Measurements from ENCODE around the gene GUCA1C.

GUCA1C gene

GRCh38 chr3:108953700-108954099, at the start of gene GUCA1C:
Gene GUCA1C, minus strand, starts transcription at chr3:108953879. Its CDS starts 117 bp downstream, at chr3:108953762.
- peak; percentile 18 for DNase-seq

DNA sequence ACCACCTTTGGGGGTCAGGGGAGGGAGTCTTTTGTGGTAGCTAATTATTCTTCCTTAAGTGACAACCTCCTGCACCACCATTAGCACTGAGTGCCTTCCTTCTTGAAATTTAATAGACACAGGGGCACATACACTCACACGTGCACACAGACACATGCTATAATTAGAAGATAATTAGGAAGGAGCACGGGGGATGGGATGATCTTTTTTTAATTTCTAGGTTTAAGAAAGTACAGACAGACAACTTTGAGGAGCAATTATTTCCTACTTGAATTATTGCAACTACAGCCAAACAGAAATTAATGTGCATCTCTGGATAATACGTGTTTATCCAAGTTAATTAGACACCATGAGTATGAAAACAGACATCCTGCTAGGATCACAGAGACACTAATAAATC, 44.8 kb upstream of the GUCA1C start:
- DNase-seq, result no peak

DNA sequence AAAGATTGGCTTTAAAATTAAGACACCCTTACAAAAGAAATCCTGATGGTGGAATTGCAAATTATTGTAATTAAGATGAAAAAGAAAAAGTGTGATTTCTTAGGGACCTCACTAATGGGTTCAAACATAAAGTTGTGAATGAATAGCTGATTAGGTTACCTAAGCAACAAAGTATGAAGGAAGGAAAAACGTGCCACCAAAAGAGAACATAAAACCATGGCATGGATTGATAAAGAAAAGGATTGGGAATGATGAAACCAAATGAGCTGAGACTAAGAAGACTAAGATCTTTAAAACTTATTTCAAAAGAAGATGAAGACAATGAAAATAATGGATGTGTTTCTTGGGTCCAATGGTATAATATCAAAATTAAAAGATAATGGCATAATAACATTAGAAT, 32.2 kb upstream of the GUCA1C start:
- peak; percentile 13 for DNase-seq

DNA sequence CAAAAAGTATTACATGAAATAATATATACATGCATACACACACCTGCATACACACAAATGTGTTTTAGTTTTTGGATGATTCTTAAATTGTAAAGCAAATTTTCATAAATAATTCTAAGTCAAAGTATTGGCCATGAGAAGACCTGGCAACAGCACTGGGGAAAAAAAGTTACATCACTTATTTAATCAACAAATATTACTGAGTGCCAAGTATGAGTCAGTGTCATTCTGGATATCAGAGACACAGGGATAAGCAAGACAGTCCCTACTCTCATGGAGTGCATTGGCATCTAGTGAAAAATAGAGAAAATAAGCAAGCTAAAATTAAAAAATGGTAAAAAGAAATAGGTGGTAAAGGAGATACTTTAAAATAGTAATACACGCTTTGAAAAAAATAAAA, 29.4 kb upstream of the GUCA1C start:
- DNase-seq, result no peak

DNA sequence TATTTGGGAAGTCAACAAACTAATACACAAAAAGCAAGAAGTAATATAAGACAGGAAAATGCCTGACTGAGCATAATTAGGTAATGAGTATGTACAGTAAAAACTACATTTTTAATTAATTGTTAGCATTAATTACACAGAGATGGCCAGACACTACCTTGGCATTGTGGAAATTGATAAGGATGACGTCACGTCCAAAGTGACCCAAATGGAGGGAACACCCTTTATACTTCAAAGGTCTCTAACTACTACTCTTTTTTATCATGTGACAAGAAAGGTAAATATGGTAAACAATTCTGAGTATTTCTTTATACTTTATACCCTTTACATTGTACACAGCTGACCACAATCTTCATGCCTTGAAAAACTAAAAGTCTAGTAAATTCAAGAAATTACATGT, 22.4 kb upstream of the GUCA1C start:
- no peak for DNase-seq

GRCh38 chr3:108973019-108973418, 19.3 kb upstream of the GUCA1C start:
- DNase-seq, result no peak

- DNase-seq, result no peak
Observed at GRCh38 chr3:108972482-108972881, 18.8 kb upstream of the GUCA1C start.

GRCh38 chr3:108970561-108970960, 16.9 kb upstream of the GUCA1C start:
- DNase-seq, result no peak

- no peak for DNase-seq
Observed at GRCh38 chr3:108966773-108967172, 13.1 kb upstream of the GUCA1C start.

GRCh38 chr3:108959017-108959416, 5.3 kb upstream of the GUCA1C start:
- peak; percentile 54 for DNase-seq

GRCh38 chr3:108953210-108953609, 469 bp downstream of the GUCA1C start:
- DNase-seq, result no peak

- DNase-seq, result peak; percentile 49
Observed at GRCh38 chr3:108951820-108952501, 1.7 kb downstream of the GUCA1C start.

DNA sequence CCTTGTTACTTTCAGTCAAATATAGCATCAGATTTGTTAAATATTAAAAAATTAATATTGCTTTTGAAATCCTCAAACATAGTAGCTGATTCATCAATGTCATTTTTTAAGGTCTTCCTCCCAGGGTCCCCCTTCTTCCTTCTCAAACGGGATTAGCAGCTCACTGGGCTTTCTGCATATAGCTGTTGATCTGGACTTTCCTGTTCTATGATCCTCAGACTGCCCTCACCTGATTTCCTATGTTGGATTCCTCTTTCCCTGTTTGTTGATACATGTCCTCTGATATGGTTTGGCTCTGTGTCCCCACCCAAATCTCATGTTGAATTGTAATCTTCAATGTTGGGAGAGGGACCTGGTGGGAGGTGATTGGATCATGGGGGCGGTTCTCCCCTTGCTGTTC, 5.8 kb downstream of the GUCA1C start:
- no peak for DNase-seq

DNA sequence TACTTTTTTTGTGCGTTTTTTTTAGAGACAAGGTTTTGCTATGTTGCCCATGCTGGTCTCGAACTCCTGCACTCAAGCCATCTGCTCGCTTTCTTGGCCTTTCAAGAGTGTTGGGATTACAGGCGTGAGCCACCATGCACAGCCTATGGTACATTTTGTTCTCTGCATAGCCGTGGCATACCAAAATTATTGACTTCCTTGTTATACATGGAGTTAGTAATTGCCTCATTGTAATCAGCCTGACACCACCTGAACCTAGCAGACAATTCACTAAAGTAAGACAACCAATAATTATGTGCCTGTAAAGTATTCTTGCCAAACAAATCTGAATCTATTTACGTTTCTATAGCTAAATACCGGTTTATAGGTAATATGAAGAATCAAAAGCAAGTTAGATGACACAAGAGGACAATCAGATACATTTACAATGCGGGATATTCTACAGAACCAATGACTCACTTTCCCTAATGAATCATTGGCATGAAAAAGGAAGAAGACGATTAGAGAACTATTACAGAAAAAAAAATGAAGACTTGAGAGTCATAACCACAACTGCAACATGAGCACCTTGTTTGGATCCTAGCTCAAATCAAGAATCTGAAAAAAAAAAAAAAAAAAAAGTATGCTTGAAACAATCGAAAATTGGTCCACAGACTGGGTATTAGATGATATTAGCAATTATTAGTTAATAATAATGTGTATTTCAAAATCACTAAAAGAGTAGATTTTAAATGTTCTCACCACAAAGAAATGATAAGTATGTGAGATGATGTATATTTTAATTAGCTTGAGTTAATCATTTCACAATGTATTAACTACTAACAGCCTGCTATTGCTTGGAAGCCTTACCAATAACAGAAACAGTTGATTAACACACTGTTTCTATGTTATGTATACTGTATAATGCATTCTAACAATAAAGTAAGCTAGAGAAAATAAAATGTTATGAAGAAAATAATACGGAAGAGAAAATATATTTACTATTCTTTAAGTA, 7.1 kb downstream of the GUCA1C start:
- DNase-seq, result no peak

DNA sequence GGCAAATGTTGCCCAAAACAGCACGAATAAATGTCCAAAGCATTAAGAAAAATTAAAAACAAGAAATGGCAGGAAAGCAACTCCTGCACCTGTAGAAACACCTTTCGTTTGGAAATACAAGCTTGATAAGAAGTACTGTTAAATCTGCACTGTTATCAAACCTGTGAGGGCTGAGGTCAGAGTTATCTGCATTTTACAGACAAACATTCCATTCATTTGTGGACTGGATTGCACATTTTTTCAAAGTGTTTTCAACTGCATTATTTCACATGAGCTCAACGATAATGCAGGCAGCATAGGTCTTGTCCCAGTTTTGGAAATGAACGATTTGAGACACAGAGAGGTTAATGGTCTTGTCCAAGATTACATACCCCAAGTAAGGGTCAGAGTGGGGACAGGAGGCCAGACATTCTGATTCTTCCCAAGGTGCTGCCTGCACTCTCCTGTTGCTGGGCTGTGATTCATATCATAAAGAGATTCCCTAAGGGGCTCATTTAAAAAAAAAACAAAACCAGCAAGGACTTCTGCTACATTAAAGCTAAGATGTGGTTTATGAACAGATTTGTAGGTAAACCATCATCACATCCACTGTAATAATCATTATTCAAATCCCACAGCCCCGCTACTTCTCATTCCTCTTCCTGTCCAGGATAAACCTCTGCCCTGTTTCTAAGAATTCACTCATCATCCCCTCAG, 13.0 kb downstream of the GUCA1C start:
- DNase-seq, result no peak

DNA sequence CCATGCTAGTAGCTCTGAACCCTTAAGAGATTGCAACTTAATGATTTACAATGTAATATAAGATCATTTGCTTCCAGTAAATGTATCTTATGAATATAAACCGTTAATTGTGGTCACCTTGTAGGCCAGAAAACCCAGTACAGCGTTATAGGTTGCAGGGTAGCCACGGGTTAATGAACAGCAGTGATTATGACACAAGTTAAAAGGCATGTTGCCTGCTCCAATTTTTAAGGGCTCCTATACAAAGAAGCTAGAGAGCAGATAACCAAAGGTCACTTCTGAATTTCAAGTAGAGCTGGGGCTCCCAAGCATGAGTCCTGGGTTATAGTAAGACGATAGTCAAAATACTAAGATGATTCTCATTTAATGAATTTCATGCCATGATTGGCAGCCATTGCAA, 13.5 kb downstream of the GUCA1C start:
- no peak for DNase-seq

DNA sequence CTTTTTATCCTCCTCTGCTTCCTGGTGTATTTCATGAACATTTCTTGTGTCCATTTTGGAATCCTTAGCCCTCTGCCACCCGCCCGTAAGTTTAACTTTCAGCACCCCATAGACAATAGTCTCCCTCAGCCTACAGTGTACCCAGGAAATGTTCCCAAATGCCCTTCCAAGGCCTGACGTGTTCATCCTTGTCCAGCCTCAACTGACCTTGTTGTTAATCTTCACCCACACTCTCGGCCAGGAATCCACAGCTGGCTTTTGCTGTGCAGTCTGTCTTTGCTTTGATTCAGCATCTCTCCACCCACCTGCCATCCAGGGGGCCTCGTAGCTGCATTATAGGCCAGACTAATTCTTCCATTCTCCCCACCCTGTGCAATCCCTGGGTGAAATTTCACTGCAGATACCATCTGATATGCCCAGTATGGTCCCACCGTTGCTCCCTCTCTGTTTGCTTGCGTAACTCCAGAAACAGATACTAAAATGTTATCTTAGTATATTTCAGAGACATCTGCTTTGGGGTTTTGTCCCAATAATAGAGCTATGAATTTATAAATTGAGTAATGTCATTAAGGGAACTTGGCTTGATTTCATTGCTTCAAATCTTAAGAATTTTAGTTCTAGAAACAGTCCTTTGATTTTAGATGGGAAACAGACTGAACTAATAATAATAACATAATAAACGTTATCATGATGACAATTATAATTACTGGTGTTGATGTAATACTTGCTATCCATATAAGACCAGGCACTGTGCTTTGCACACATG, 16.6 kb downstream of the GUCA1C start:
- peak; percentile 37 for DNase-seq

GRCh38 chr3:108931035-108931434, 22.6 kb downstream of the GUCA1C start:
- no peak for DNase-seq

- no peak for DNase-seq
Observed at GRCh38 chr3:108918866-108919265, 34.8 kb downstream of the GUCA1C start.

- DNase-seq, result peak; percentile 86
Observed at GRCh38 chr3:108914774-108915641, 38.7 kb downstream of the GUCA1C start.

DNA sequence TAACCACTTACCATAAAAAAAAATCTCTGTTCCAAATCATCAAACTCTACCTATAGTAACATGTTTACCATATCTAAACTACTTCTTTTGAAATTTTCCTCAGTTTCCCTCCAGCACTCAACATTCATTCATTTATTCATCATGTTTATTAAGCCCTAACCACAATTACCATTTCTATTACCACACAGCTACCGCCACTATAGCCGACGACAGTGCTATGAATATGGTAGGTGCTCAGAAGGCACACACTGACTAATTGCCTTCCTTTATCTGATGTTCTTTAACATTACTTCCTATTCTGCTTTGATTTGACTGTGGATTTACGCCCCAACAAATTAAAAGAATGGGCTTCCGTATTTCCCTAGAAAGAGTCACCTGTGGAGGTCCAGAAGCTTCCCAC, 43.9 kb downstream of the GUCA1C start:
- no peak for DNase-seq

DNA sequence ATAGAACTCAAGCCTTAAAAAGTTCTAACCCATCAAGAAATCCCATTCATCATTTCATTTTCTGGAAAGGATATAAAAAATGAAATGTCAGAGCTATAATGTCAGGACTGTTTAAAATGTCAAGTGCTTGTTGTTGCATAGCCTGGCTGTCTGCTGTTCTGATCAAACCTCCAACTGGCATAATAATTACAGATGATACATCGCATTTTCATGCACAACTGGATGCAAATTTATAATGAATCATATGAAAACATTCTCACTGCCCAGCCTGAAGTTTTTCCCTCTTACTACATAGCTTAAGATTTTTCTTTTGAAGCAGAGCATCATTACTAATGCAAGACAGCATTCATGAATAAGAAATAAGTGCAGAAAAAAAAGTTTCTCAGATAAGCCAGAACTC, 46.5 kb downstream of the GUCA1C start:
- DNase-seq, result no peak
